SKM-1 (cell line): ENCODE data around the gene FOXP3.

Experiments
- DNase-seq: peaks from one replicate; lab custom pipeline; 2025; ENCODE audit not compliant: unreplicated experiment; lab: John Stamatoyannopoulos, UW

Gene FOXP3

GRCh38 chrX:49226946-49227345 lies 37.6 kb downstream of the FOXP3 start:
- no peak for DNase-seq

- no peak for DNase-seq
Observed at GRCh38 chrX:49225858-49226257, 38.7 kb downstream of the FOXP3 start.

GRCh38 chrX:49221868-49222267 lies 42.6 kb downstream of the FOXP3 start:
- DNase-seq, result no peak

GRCh38 chrX:49220100-49220499 lies 44.4 kb downstream of the FOXP3 start:
- DNase-seq, result no peak

- DNase-seq, result no peak
Observed at GRCh38 chrX:49214996-49215526, 49.4 kb downstream of the FOXP3 start.

- DNase-seq, result no peak
Observed at GRCh38 chrX:49214416-49214815, 50.1 kb downstream of the FOXP3 start.

GRCh38 chrX:49212861-49213260 lies 51.6 kb downstream of the FOXP3 start:
- DNase-seq, result no peak

- DNase-seq, result no peak
Observed at GRCh38 chrX:49212209-49212608, 52.3 kb downstream of the FOXP3 start.

- no peak for DNase-seq
Observed at GRCh38 chrX:49211074-49211473, 53.4 kb downstream of the FOXP3 start.

- no peak for DNase-seq
Observed at GRCh38 chrX:49210406-49210805, 54.1 kb downstream of the FOXP3 start.

GRCh38 chrX:49209434-49210251 lies 54.9 kb downstream of the FOXP3 start:
- DNase-seq, result no peak

GRCh38 chrX:49208399-49208798 lies 56.1 kb downstream of the FOXP3 start:
- no peak for DNase-seq

- DNase-seq, result no peak
Observed at GRCh38 chrX:49206543-49206942, 58.0 kb downstream of the FOXP3 start.

GRCh38 chrX:49205443-49205842 lies 59.1 kb downstream of the FOXP3 start:
- no peak for DNase-seq

- DNase-seq, result no peak
Observed at GRCh38 chrX:49204709-49205108, 59.8 kb downstream of the FOXP3 start.

- DNase-seq, result no peak
Observed at GRCh38 chrX:49204017-49204416, 60.5 kb downstream of the FOXP3 start.

GRCh38 chrX:49203536-49203935 lies 61.0 kb downstream of the FOXP3 start:
- no peak for DNase-seq

GRCh38 chrX:49202022-49202421 lies 62.5 kb downstream of the FOXP3 start:
- DNase-seq, result no peak
